ENCODE measurements around the gene SAYSD1. TPM values are rescaled to one million over a fixed set of nuclear protein-coding genes. Genes with fewer than 3 reads are reported as not detected.

Gene SAYSD1
- total and polyA plus RNA-seq, 2 of the 8 experiments (the other 6 are each of a cell fraction or from before 2014, with no cell fraction given): 6.7 to 7.9 TPM

DNA sequence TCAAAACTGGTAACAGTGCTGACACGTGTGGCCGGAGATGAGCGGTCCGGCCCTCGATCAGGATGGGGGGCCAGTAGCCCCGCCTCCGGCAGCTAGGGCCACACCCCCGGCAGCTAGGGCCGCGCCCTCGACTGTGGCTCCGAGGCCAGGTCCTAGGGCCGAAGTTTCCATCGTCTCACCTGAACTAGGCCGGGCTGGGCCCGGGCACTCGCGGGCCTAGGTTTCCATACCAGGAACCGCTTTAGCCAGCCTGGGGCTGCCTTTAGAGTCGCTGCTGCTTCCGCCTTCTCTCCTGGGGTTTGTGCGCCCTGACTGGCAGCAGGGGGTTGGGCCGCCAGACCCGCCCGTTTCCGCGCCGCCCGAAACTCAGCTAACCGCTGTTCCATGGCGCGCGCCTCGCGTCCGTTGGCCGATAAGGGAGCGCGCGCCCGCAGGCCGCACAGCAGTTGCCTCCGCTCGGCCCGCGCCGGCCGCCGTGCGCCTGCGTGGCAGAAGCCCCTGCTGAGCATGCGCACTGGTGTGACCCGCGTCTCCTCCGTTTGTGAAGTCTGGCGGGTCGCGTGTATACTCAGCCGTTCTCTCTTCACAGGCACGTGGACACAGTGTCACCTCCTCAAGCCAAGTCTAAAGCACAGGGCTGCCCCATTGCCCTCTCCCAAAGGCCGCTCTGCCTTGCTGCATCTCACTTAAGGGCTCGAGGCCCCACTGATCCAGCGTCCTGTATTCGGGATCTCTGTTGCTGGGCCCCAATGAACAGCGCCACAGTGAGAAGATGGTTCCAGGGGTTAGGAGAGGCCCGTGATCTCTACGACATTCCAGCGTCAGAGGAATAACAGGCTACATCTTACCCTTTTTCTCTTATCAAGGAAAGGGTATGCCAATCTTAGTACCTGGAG, at the start of gene SAYSD1 (continued):
- TF ChIP-seq, protein P1, sequence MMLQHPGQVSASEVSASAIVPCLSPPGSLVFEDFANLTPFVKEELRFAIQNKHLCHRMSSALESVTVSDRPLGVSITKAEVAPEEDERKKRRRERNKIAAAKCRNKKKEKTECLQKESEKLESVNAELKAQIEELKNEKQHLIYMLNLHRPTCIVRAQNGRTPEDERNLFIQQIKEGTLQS (IDR thresholded peaks at IDR 0.05; ENCODE audit: insufficient read depth, low read depth, low read length): 0 out of 2 replicates have a peak, but pooled peaks have one; percentile 2
- TF ChIP-seq JUN (IDR thresholded peaks at IDR 0.05; ENCODE audit: low read depth, low read length): no peak
- TF ChIP-seq, protein P2, sequence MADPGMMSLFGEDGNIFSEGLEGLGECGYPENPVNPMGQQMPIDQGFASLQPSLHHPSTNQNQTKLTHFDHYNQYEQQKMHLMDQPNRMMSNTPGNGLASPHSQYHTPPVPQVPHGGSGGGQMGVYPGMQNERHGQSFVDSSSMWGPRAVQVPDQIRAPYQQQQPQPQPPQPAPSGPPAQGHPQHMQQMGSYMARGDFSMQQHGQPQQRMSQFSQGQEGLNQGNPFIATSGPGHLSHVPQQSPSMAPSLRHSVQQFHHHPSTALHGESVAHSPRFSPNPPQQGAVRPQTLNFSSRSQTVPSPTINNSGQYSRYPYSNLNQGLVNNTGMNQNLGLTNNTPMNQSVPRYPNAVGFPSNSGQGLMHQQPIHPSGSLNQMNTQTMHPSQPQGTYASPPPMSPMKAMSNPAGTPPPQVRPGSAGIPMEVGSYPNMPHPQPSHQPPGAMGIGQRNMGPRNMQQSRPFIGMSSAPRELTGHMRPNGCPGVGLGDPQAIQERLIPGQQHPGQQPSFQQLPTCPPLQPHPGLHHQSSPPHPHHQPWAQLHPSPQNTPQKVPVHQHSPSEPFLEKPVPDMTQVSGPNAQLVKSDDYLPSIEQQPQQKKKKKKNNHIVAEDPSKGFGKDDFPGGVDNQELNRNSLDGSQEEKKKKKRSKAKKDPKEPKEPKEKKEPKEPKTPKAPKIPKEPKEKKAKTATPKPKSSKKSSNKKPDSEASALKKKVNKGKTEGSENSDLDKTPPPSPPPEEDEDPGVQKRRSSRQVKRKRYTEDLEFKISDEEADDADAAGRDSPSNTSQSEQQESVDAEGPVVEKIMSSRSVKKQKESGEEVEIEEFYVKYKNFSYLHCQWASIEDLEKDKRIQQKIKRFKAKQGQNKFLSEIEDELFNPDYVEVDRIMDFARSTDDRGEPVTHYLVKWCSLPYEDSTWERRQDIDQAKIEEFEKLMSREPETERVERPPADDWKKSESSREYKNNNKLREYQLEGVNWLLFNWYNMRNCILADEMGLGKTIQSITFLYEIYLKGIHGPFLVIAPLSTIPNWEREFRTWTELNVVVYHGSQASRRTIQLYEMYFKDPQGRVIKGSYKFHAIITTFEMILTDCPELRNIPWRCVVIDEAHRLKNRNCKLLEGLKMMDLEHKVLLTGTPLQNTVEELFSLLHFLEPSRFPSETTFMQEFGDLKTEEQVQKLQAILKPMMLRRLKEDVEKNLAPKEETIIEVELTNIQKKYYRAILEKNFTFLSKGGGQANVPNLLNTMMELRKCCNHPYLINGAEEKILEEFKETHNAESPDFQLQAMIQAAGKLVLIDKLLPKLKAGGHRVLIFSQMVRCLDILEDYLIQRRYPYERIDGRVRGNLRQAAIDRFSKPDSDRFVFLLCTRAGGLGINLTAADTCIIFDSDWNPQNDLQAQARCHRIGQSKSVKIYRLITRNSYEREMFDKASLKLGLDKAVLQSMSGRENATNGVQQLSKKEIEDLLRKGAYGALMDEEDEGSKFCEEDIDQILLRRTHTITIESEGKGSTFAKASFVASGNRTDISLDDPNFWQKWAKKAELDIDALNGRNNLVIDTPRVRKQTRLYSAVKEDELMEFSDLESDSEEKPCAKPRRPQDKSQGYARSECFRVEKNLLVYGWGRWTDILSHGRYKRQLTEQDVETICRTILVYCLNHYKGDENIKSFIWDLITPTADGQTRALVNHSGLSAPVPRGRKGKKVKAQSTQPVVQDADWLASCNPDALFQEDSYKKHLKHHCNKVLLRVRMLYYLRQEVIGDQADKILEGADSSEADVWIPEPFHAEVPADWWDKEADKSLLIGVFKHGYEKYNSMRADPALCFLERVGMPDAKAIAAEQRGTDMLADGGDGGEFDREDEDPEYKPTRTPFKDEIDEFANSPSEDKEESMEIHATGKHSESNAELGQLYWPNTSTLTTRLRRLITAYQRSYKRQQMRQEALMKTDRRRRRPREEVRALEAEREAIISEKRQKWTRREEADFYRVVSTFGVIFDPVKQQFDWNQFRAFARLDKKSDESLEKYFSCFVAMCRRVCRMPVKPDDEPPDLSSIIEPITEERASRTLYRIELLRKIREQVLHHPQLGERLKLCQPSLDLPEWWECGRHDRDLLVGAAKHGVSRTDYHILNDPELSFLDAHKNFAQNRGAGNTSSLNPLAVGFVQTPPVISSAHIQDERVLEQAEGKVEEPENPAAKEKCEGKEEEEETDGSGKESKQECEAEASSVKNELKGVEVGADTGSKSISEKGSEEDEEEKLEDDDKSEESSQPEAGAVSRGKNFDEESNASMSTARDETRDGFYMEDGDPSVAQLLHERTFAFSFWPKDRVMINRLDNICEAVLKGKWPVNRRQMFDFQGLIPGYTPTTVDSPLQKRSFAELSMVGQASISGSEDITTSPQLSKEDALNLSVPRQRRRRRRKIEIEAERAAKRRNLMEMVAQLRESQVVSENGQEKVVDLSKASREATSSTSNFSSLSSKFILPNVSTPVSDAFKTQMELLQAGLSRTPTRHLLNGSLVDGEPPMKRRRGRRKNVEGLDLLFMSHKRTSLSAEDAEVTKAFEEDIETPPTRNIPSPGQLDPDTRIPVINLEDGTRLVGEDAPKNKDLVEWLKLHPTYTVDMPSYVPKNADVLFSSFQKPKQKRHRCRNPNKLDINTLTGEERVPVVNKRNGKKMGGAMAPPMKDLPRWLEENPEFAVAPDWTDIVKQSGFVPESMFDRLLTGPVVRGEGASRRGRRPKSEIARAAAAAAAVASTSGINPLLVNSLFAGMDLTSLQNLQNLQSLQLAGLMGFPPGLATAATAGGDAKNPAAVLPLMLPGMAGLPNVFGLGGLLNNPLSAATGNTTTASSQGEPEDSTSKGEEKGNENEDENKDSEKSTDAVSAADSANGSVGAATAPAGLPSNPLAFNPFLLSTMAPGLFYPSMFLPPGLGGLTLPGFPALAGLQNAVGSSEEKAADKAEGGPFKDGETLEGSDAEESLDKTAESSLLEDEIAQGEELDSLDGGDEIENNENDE (IDR thresholded peaks at IDR 0.05; ENCODE audit: insufficient replicate concordance, low read length): no peak

Measured in H1 (cell line).